AG04450 (cell line): ENCODE data around the gene CD248. TPM values are rescaled to one million over a fixed set of nuclear protein-coding genes. Genes with fewer than 3 reads are reported as not detected.

Experiments used
- CTCF ChIA-PET: fragments of 300-600, 350-600 bp; formaldehyde crosslinking; extraction: SDS; loops from one replicate; lab custom pipeline; 2022; ENCODE audit warnings: antibody characterized with exemption, inconsistent platforms; lab: Charles Lee
- POLR2A ChIA-PET: fragments of 350-600 bp; formaldehyde crosslinking; extraction: SDS; loops from one replicate; lab custom pipeline; 2021; ENCODE audit warnings: antibody characterized with exemption, inconsistent platforms; lab: Yijun Ruan, JAX
- DNase-seq: peaks from one replicate; pipeline ENCODE4 v3.0.0-alpha.2; 2011; ENCODE audit warnings: low read depth, low spot score
- H3K27ac ChIP-seq: one replicate; pipeline ENCODE4 v1.5.1; 2012; ENCODE audit warnings: low read depth, low read length, control low read depth
- H3K27me3 ChIP-seq: one replicate; pipeline ENCODE4 v1.6.0; 2012; ENCODE audit warnings: low read length; ENCODE audit not compliant: control insufficient read depth, insufficient read depth
- H3K4me3 ChIP-seq: 2 replicates; pipeline ENCODE4 v1.5.1; 2011; ENCODE audit warnings: mild to moderate bottlenecking, low read depth, low read length, control low read depth
- H3K9me3 ChIP-seq: 2 replicates; pipeline ENCODE4 v1.5.1; 2012; ENCODE audit warnings: low read length; ENCODE audit not compliant: control insufficient read depth, insufficient read depth
- CTCF ChIP-seq: IDR thresholded peaks from 2 replicates; pipeline ENCODE4 v1.5.1; 2011; ENCODE audit warnings: low read depth, low read length, control low read depth, inconsistent platforms
- polyA plus RNA-seq: library from polyadenylated mRNA; depleted of rRNA; stranded (reverse); fragments of >200 nt; gene quantifications from 2 replicates; pipeline ENCODE4 v1.2.3, GENCODE V29; 2011

The CD248 gene
- polyA plus RNA-seq, 1 experiment, result 105 TPM

GRCh38 chr11:66337103-66337899, 20.5 kb upstream of the CD248 start:
- ChIA-PET POLR2A (interaction anchor here (0.7 to 3.7 kb wide), 7 partner anchors 7 to 48 kb away, joined by 4 to 99 read pairs (median 13); partner anchors contain the start of genes B4GAT1, BRMS1, CD248 and YIF1A), CTCF (interaction anchor here (1.1 to 1.6 kb wide), 4 partner anchors 25 to 49 kb away, joined by 3 to 7 read pairs (median 6); partner anchors contain the start of gene YIF1A)
- DNase-seq, result no peak
- TF ChIP-seq CTCF, result no peak
- Histone ChIP-seq H3K4me3 (no peak overlapping the region), H3K27me3 (no peaks in the 10 kb centered on the region), H3K27ac (peak overlapping the region; percentile 97), H3K9me3 (peaks cover 3% of the 10 kb centered on the region; the same call in 1 of the 2 replicates)

- DNase-seq, result peak; percentile 97
- ChIA-PET POLR2A (interaction anchor here (0.6 to 3.7 kb wide), 13 partner anchors 8 to 93 kb away, joined by 3 to 99 read pairs (median 5); partner anchors contain the start of genes B4GAT1, BRMS1, CD248 and YIF1A), CTCF (interaction anchor here (0.8 to 2.3 kb wide), 9 partner anchors 9 to 54 kb away, joined by 3 to 64 read pairs (median 4); partner anchors contain the start of genes BRMS1, CD248 and YIF1A)
- Histone ChIP-seq H3K9me3 (peaks cover 3% of the 10 kb centered on the region; the same call in 1 of the 2 replicates), H3K27me3 (no peaks in the 10 kb centered on the region), H3K4me3 (peak within 1 kb of the TSS; percentile 85), H3K27ac (peak within 1 kb of the TSS; percentile 97)
- TF ChIP-seq CTCF, result peak; percentile 24; the same call in 1 of the 2 replicates
Measured at GRCh38 chr11:66336234-66337102, 19.6 kb upstream of the CD248 start, which contains the start of gene RIN1. Gene RIN1 (minus strand): TSS chr11:66336434. CDS start chr11:66336402, 32 bp downstream.

GRCh38 chr11:66335531-66336233, 18.8 kb upstream of the CD248 start:
- peaks cover 3% of the 10 kb centered on the region; the same call in 1 of the 2 replicates for H3K9me3 ChIP-seq
- no peak for TF ChIP-seq CTCF
- DNase-seq, result no peak
- peak overlapping the region; percentile 85 for H3K4me3 ChIP-seq
- peak overlapping the region; percentile 97 for H3K27ac ChIP-seq
- no peaks in the 10 kb centered on the region for H3K27me3 ChIP-seq
- ChIA-PET POLR2A (interaction anchor here (0.5 to 3.7 kb wide), 15 partner anchors 9 to 779 kb away, joined by 3 to 99 read pairs (median 5); partner anchors contain the start of genes B4GAT1, BRMS1, CD248 and YIF1A), CTCF (interaction anchor here (0.7 to 2.3 kb wide), 10 partner anchors 9 to 54 kb away, joined by 3 to 64 read pairs (median 4); partner anchors contain the start of genes BRMS1, CD248 and YIF1A)

- no peak for TF ChIP-seq CTCF
- Histone ChIP-seq H3K27me3 (no peaks in the 10 kb centered on the region), H3K9me3 (peaks cover 3% of the 10 kb centered on the region; the same call in 1 of the 2 replicates), H3K27ac (peak overlapping the region; percentile 97), H3K4me3 (peak overlapping the region; percentile 85)
- CTCF ChIA-PET, result interaction anchor here (0.6 to 2.3 kb wide), 4 partner anchors 13 to 54 kb away, joined by 4 to 64 read pairs (median 6); partner anchors contain the start of gene YIF1A
- DNase-seq, result no peak
- POLR2A ChIA-PET, result interaction anchor here (0.5 to 3.7 kb wide), 6 partner anchors 10 to 778 kb away, joined by 4 to 99 read pairs (median 17); partner anchors contain the start of genes BRMS1, CD248 and YIF1A
Measured at GRCh38 chr11:66334605-66335442, 18.0 kb upstream of the CD248 start.
